Ascending aorta (tissue), 2 donors: ENCODE data around the gene CRACR2B. TPM values are rescaled to one million over a fixed set of nuclear protein-coding genes. Genes with fewer than 3 reads are reported as not detected.
A peak's percentile ranks its signal among the peaks of the same experiment; 100 is the strongest.

Source experiments
- DNase-seq, 2 donors: peaks; one replicate each; pipeline ENCODE4 v3.0.0-alpha.2; 2019; ENCODE audit warnings: low spot score in 2 of 2
- H3K27ac ChIP-seq, 2 donors: fragments of 200-600 bp; sonication (generic); one replicate each; pipeline ENCODE4 v1.5.1; 2016 to 2017; ENCODE audit warnings: mild to moderate bottlenecking in 1 of 2
- H3K27me3 ChIP-seq: fragments of 200-600 bp; sonication (generic); one replicate; pipeline ENCODE4 v1.5.1; 2017
- H3K36me3 ChIP-seq, 2 donors: fragments of 200-600 bp; sonication (generic); one replicate each; pipeline ENCODE4 v1.5.1; 2016
- H3K4me1 ChIP-seq, 2 donors: fragments of 200-600 bp; sonication (generic); one replicate each; pipeline ENCODE4 v1.5.1; 2016 to 2017; ENCODE audit warnings: mild to moderate bottlenecking in 1 of 2
- H3K4me3 ChIP-seq, 2 donors: fragments of 200-600 bp; sonication (generic); one replicate each; pipeline ENCODE4 v1.5.1; 2016 to 2017; ENCODE audit warnings: mild to moderate bottlenecking in 1 of 2
- H3K9me3 ChIP-seq, 2 donors: fragments of 200-600 bp; sonication (generic); one replicate each; pipeline ENCODE4 v1.5.1; 2016
- CTCF ChIP-seq, 3 experiments: fragments of 200-600 bp in 2 of 3; fragments of 450-650 bp in 1 of 3; sonication (generic) in 2 of 3; IDR thresholded peaks; one replicate each; pipeline ENCODE4 v1.5.1; 2016 to 2019; ENCODE audit warnings: antibody characterized with exemption in 3 of 3, mild to moderate bottlenecking in 1 of 3, moderate library complexity in 1 of 3
- intact Hi-C: fragments of 100-400 bp; cut with DNase I; formaldehyde crosslinking; loops from one replicate; pipeline ENCODE4 v1.15.1; 2023
- total RNA-seq: library from RNA; depleted of rRNA; stranded (reverse); fragments of >200 nt; gene quantifications from one replicate; pipeline ENCODE4 v1.1.0, GENCODE V29; 2016

CRACR2B gene
- total RNA-seq, 1 donor from 2014 or later, result 20.5 TPM

GRCh38 chr11:802018-802617, 25.6 kb upstream of the CRACR2B start:
- TF ChIP-seq CTCF (IDR thresholded peaks at IDR 0.05), result no peak
- H3K9me3 ChIP-seq, result no peaks in the 10 kb centered on the region
- H3K36me3 ChIP-seq, result peaks cover 13 to 23% of the 10 kb centered on the region in 2 donors
- H3K4me1 ChIP-seq, result peaks cover 15 to 19% of the 10 kb centered on the region in 2 donors
- H3K27ac ChIP-seq, result no peak overlapping the region
- DNase-seq, result no peak
- H3K27me3 ChIP-seq, result no peaks in the 10 kb centered on the region
- intact Hi-C loops, result no loop called here
- no peak overlapping the region for H3K4me3 ChIP-seq

GRCh38 chr11:802693-803466, 24.8 kb upstream of the CRACR2B start:
- Histone ChIP-seq H3K27me3 (no peaks in the 10 kb centered on the region), H3K27ac (no peak overlapping the region), H3K4me1 (peaks cover 14 to 18% of the 10 kb centered on the region in 2 donors), H3K36me3 (peaks cover 13 to 23% of the 10 kb centered on the region in 2 donors), H3K9me3 (no peaks in the 10 kb centered on the region), H3K4me3 (no peak overlapping the region)
- no peak for TF ChIP-seq CTCF (IDR thresholded peaks at IDR 0.05)
- no peak for DNase-seq
- intact Hi-C loops, result no loop called here

GRCh38 chr11:803467-803742, 24.3 kb upstream of the CRACR2B start:
- Histone ChIP-seq H3K27me3 (no peaks in the 10 kb centered on the region), H3K4me1 (peaks cover 13 to 18% of the 10 kb centered on the region in 2 donors), H3K36me3 (peaks cover 13 to 23% of the 10 kb centered on the region in 2 donors), H3K27ac (no peak overlapping the region), H3K4me3 (no peak overlapping the region), H3K9me3 (no peaks in the 10 kb centered on the region)
- TF ChIP-seq CTCF (IDR thresholded peaks at IDR 0.05), result no peak
- DNase-seq, result no peak
- intact Hi-C loops, result no loop called here

GRCh38 chr11:803770-804598, 23.7 kb upstream of the CRACR2B start:
- H3K27ac ChIP-seq, result peak overlapping the region in 1 of 2 donors; percentile 95
- no peaks in the 10 kb centered on the region for H3K9me3 ChIP-seq
- intact Hi-C loops, result no loop called here
- peaks cover 13 to 23% of the 10 kb centered on the region in 2 donors for H3K36me3 ChIP-seq
- no peak for TF ChIP-seq CTCF (IDR thresholded peaks at IDR 0.05)
- peak overlapping the region; percentile 57 to 72 for H3K4me3 ChIP-seq
- no peaks in the 10 kb centered on the region for H3K27me3 ChIP-seq
- peaks cover 18 to 22% of the 10 kb centered on the region in 2 donors for H3K4me1 ChIP-seq
- DNase-seq, result no peak

GRCh38 chr11:804599-804964, 23.1 kb upstream of the CRACR2B start:
- Histone ChIP-seq H3K9me3 (no peaks in the 10 kb centered on the region), H3K27me3 (no peaks in the 10 kb centered on the region), H3K36me3 (peaks cover 13 to 21% of the 10 kb centered on the region in 2 donors), H3K4me1 (peaks cover 18 to 22% of the 10 kb centered on the region in 2 donors), H3K27ac (peak overlapping the region; percentile 94 to 95), H3K4me3 (peak overlapping the region; percentile 57 to 72)
- TF ChIP-seq CTCF (IDR thresholded peaks at IDR 0.05), result no peak
- DNase-seq, result no peak
- intact Hi-C loops, result no loop called here
